ENCODE results near the gene LOC128125822.

DNA sequence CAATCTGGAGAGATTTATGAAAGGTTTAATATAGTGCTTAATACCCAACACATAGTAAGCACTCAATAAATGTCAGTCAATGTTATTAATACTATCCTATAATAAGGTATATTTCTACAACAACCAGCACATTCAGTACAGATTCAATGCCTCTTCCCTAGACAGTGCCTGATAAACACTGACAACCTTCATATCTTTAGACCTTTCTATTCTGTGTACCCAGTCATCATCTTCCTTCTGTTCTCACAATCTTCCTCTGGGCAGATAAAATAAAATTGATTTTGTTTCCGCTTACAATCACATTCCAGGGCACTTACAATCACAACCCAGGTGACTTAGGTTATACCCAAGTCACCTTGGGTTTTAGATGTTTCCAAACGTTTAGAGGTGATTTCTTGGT is 11.0 kb upstream of the LOC128125822 start:
- TF ChIP-seq CTCF (IDR thresholded peaks at IDR 0.05; ENCODE audit: low read depth, low read length): no peak
- no peak for TF ChIP-seq EZH2phosphoT487 (IDR thresholded peaks at IDR 0.05; ENCODE audit: low read depth)
